Measurements from ENCODE around the gene GADD45GIP1.

The GADD45GIP1 gene

DNA sequence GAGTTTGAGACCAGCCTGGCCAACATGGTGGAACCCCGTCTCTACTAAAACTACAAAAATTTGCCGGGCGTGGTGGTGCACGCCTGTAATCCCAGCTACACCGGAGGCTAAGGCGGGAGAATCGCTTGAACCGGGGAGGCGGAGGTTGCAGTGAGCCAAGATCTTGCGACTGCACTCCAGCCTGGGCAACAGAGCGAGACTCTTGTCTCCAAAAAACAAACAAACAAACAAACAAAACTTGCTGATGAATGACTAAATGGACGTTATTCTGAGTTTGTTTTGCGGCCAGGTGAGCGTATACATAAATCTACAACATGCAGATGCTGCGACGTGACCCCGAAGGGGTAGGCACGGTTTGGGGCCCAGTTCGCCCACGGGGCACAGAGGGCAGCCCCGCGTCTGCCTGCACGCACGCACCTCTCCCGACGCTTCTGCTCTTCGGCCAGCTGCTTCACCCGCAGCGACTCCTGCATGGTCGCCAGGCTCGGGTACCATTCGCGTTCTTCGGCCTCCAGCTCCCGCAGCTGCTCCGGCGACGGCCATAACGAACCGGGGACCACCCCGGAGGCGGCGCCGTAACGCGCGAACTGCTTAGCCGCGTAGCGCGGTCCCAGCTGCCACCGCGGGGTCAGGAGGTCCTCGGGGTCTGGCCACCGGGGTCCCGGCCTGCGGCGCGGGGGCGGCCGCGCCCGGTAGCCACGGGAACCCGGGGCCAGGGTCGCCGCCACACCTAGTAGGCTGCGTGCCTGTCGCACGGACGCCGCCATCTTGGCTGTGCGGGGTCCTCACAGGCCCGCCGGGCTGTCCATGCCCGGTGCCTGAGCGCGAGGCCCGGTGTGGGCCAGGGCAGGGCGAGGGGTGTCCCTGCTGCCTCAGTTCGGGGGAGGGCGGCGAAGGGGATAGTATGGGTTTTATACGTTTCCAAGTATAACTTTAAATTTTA is at the start of gene GADD45GIP1:
Gene GADD45GIP1, minus strand, starts transcription at position 778 of the 943 bp plus-strand sequence. Its CDS starts 11 bp downstream, at position 767.
- no peak for DNase-seq (ENCODE audit: low read depth)

DNA sequence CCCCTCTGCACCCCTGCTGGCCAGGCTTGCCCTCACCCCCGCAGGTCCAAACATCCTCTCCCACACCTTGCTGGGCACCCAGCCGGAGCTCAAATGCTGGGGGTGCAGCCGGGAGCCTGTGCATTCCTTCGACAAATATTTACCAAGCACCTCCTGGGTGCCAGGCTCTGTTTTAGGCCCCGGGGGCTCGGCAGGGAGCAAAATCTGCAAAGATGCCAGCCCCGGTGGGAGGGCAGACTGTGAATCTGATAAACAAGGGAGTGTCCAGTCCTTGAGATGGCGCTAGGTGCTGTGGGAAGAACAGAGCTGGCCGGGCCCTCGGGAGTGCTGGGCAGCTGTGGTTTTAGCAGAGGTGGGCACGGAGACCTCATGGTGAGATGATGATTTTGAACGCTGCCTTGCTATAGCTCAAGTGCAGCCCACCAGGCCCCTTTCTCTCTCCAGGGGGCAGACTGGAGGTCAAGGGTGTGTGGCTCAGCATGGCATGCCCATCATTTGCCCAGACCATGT is 48.9 kb upstream of the GADD45GIP1 start:
- no peak for DNase-seq (ENCODE audit: low read depth)

DNA sequence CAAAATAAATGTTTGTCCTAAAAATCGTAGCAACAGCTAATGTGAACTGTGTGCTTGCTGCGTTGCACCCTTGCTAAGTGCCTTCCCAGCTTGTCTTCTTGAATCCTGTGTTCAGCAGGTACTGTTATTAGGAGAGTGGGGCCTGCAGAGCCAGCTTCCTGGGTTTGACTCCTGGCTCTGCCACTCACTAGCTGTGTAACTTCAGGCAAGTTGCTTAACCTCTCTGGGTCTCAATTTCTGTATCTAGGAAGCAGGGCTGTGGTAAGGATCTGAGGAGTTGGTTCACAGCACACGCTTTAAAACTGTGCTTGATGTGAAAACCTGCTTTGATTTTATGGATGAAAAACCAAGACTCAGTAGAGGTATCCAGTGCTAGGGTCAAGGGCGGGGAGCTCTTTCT is 48.2 kb upstream of the GADD45GIP1 start:
- no peak for DNase-seq (ENCODE audit: low read depth)

DNA sequence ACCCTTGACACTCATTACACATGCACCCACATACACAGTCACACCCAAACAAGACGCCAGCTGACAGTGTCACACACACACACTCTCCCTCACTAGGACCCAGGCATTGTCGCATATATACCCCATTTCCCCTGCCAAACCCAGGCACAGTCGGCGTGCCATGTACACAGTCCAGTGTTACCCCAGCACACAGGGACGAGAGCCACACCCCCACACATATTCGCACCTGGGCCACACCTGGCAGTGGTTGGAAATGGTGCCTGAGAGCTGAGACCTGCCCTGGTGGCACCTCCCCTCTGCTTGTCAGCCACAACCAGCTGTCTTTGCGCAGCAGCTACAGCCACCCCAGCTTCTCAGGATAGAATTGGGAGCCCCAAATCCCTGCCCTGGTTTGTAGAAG is 47.2 kb upstream of the GADD45GIP1 start:
- no peak for DNase-seq (ENCODE audit: low read depth)

DNA sequence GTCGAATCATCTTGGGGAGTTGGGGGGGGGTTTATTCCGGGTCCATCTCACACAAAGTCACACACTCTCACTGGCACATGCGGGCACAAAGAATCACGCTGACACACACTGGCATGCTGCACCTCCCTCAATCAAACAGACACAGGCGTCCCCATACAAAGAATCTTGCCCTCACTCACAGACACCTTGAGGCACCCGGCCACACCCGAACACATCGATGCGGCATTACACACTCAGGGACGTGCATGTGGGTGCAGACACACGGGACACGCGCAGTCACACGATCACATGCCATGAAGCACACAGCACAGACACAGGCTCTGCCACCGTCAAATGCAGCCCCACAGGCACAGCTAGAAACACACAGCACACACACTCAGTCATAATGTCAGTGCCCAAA is 46.1 kb upstream of the GADD45GIP1 start:
- no peak for DNase-seq (ENCODE audit: low read depth)

DNA sequence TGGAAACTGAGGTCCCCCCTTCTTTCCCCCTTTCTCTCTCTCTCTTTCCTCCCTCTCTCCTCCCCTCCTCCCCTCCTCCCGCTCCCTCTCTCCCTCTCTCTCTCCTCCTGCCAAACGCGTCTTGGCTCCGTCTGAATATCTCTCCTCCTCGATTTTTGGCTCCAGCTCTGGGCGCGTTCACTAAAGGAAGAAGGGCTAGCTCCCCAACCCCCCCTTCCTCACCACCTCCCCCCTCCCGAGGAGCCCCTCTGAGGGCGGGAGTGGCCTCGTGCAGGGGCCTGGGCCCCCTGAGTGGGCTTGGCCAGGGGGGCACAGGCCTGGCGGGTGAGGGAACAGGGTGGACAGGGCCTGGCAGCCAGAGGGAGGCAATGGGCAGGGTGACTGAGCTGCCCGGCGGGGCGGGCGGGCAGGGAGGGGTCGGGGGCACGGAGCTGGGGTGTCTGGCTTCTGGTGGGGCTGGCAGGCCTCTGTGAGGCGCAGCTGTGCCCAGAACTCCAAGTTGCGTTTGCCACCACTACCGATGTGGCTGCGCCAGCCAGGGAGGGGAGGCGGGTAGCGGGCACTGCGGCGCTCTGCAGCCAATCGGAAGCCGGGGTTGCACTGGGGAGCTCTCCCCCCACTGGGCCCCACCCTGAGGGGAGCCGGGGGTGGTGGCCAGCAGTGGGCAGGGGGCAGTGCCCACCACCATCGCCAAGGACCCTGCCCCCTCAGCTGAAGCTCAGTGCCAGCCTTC is 45.3 kb upstream of the GADD45GIP1 start:
- no peak for DNase-seq (ENCODE audit: low read depth)

DNA sequence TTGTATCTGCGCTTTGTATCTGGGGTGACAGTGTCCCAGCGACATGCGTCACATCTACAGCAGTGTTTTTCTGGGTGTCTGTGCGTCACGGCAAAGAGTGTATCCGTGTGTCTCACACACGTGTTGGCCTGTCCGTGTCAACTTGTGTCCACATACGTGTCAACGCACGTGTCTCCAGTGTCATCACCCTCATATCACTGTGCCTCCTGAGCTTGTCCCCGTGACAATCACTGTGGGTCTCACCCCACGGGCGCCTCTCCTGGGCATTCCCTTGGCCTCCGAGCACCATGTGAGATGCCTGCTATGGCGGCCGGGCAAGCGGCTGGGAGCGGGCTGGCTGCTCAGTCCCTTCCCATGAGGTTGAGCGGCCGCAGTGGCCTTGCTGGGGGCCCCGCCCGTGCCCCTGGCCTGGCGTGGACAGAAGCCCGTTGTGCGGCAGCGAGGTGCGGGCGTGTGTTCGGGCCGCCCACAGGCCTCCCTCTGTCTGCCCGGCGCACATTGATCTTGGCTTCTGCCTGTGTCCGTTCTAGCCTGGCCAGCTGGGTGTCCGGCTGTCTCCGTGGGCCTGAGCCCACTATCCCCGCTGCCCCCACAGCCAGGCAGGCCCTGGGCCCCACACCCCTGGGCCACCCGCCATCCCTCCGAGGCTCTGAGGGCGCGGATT is 44.6 kb upstream of the GADD45GIP1 start:
- no peak for DNase-seq (ENCODE audit: low read depth)

DNA sequence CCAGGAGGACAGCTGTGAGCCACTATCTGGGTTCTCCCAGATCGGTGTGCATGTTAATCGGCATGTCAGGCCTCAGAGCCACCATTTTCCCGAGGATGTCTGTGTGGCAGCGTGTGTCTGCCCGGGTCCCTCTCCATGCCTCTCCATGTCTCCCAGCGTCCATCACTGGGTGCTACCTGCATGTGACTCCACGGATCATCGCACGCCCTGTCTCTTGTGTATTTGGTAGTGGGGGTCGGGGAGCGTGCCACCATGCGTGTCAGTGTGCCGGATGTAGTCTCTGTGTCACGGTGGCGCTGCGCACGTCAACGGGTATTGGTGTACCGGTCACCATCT is 44.1 kb upstream of the GADD45GIP1 start:
- DNase-seq (ENCODE audit: low read depth), result no peak

DNA sequence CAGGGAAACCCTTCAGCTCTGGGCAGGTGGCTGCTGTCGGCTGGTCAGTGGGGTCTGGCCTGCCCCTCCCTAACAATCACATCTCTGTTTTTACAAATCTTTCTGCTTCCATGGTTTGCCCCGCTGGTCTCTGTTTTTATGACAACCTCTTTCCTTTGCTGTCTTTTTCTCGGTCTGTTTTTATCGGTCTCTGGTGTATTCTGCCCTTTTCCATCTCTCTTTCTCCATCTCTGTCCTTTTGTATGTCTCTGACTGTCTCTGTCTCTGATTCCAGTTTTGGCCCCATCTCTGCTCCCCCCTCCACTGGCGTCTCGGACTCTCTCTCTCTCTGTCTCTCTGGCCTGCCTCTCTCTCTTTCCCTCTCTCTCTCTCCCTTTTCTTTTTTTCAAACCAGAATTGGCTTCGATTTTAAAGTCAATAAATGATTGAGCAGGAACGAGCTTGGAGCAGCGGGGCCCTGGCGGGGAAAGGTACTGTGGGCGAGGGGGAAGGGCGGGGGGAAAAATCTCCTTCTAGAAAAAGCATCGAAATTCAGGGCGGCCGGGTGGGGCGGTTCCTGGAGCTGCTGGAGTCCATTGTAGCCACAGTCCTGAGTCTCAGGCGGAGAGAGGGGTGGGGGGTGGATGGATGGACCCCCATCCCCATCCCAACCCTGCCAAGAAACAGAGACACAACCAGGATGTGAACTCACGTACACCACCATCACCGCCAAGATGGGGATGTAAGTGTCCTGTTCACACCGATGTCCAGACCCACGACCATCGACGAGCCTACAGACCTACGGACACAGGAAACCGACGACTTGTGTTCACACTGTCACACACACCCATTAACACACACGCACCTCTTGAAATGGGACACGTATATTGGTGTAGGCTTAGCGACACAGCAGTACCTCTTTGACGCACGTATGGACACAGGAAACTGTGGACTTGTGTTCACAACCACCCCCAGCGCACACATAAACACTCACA is 41.2 kb upstream of the GADD45GIP1 start:
- no peak for DNase-seq (ENCODE audit: low read depth)

DNA sequence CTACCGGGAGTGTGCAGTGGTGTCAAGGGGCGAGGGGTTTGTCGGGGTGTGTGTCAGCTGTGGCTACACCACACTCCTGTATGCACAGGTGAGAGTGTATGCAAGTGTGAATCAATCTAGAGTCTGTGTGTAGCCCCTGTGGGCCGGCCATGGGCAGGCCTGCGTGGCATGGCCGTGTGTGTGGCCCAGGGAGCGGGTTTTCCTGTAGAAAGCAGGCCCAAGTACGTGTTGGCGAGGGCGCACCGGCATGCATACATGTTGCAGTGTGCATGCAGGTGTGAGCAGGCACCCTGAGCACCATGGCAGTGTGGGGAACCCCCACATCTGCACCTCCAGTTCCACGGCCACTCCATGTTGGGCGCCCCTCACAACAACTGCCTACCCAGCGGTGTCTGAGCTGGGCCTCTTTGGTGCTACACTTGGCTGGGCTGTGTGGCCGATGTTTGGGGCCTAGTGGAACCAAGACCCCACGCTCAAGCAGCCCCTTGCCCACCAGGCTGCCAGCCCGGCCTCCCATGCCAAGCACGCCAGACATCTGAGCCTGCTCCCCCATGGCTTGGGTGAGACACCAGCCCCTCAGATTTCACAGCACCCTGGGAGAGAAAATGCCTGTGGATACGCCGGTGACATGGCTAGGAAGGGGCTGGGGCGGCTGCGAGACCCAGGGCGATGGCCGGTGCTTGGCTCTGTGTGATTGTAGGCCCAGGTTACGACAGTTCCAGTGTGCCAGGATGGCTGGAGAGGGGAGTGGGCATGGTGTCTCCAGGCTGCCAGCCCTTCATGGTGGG is 40.4 kb upstream of the GADD45GIP1 start:
- DNase-seq (ENCODE audit: low read depth), result no peak

DNA sequence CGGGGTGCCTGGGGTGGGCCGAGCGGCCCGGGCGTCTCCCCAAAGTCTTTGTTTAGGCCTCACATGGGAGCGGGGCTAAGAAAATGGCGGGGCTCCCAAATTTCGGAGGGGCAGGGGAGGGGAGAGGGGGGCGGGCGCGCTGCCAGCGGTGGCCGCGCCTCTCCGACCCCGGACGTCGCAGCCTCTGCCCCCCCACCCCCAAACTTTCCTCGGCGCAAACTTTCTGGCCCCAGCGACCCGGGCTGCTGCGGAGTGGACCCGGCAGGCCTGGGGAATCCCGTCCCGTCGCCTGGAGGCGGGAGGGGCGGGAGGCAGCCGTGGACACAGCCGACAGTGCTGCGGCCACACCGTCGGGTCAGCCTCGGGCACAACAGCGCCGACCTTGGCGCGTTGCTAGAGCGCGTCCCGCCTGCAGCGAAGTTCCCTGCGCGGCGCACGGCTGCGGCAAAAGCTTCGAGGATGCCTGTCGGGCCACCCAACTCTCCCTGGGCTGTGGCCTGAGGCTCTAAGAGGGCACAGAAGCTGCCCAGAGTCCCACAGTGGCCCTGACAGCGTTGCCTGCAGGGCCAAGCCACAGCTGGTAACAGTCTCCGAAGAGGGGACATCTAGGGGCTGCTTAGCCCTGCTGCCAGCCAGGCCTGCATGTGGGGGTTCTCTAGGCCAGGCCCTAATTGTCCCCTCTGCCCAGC is 39.5 kb upstream of the GADD45GIP1 start:
- DNase-seq (ENCODE audit: low read depth), result no peak

DNA sequence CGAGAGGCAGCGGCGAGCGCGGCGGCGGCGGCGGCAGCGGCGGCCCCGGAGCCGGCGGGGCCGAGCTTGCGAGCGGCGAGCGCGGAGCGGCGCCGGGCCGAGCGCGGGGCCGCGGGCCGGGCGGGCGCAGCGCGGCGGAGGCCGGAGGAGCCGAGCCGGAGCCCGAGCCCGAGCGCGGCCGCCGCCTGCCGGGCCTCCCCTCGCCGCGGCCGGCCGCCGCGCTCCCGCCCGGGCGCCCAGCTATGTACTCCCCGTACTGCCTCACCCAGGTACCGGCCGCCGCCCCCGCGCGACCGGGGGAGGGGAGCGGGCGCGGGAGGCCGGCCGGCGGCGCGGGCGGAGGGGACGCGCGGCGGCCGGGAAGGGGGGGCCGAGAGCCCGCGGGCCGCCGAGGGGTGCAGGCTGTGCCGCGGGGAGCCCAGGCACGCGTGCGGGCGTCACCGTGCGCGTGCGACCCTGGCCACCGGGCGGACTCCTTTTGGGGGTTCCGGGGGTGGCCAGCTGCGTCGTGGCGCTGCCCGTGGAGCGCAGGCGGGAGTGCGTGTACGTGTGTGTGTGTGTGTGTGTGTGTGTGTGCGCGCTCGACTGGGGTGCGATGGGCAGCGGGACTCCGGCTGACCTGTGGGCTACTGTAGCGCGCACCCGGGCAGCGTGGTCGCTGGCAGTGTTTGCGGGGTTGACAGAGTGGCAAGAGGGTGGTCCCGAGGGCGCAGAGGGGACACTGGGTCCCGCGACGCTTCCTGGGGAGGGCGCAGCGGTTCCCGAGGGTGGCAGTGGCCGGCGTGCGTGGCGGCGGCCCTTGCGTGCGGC is 38.8 kb upstream of the GADD45GIP1 start:
- no peak for DNase-seq (ENCODE audit: low read depth)

DNA sequence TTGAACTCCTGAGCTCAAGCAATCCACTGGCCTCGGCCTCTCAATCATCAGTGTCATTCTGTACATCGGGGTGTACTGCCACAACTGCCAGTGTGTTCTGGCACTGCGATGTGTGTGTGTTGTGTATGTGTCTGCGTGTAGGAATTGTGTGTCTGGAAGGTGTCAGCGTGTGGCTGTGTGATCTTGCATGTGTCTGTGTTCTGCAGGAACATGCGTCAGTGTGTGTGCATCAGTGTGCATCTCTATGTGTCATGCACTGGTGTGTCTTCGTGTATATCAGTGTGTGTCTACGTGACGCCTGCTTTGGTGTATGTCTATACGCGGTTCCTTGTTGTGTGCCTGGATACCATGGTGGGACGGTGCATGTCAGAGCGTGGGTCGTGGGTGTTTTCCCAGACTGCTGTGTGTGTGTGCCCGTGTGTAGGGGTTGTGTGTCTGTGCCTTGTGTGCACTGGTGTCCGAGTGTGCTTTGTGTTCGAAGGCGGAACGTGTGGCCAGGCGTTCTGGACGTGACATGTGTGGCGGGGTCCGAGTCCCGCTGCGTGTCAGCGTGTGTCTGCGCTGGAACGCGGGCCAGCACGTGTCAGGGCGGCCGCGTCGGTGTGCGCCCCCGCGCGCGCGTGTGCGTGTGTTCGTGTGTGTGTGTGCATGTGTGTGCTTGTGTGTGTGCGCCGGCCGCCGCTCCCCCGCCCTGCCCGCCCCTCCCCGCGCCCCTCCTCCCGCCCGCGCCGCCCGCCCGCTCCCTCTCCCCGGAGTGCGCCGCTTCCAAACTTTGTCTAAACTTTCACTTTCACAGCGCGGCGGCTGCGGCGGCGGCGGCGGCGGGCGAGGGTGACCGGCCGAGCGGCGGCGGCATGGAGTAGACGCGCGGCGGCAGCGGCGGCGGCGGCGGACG is 37.9 kb upstream of the GADD45GIP1 start, which contains the start of gene NFIX:
Gene NFIX, plus strand, starts transcription at position 775 of the 895 bp plus-strand sequence. CDS start 363 bp downstream, outside the sequence.
- no peak for DNase-seq (ENCODE audit: low read depth)

DNA sequence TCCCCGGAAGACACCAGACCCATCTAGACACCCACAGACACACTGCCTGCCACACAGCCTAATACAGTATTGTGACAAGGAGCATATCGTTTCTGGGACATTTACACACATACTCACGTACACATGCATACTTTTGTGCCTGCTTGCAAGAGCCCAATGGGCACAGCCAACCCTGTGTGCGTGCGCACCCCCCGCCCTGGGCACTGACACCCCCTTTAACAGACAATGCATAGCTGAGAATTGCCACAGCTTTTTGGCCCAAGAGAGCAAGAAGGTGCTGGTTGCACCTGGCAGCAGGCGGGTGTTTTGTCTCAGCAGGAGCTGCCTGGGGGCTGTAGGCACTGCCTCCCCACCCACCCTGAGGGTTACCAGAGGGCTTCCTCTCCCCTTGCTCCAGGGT is 36.5 kb upstream of the GADD45GIP1 start:
- no peak for DNase-seq (ENCODE audit: low read depth)

DNA sequence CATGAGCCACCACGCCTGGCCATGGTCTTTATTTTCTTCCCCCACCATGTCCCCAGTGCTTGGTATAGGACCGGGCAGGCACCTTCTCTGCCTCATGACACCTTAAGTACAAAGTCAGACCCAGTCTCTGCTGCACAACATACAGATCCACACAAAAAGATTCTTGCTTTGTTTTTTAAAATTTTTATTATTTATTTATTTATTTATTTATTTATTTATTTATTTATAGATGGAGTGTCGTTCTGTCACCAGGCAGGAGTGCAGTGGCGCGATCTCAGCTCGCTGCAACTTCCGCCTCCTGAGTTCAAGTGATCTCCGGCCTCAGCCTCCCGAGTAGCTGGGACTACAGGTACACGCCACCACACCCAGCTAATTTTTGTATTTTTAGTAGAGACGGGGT is 35.7 kb upstream of the GADD45GIP1 start:
- no peak for DNase-seq (ENCODE audit: low read depth)

DNA sequence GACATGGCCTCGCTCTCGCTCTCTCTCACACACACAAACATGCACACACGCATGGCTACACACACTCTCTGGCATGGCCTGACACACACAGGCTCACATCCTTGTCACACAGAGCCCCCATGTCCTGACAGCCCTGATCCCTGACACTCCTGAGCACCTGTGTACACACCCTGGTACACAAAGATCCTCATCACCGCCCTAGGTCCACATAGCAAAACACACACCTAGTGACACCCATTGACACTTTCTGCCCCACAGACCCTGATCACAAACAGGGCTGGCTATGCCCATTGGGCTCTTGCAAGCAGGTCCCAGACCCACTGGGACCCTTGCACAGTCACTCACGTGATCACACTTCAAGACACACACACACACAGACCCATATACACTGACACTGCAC is 34.3 kb upstream of the GADD45GIP1 start:
- no peak for DNase-seq (ENCODE audit: low read depth)

DNA sequence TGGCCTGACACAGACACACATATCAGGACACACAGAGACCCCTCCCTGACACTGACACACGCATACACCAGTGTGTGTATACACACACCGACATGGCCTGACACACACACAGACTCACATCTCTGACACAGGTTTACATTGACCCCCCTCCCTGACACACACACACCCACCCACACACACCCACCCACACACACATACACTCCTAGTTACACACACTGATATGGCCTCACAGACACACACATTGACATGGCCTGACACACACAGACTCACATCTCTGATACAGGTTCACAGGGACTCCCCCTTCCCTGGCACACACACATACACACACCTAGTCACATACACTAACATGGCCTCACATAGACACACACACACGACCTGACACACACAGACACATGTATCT is 33.8 kb upstream of the GADD45GIP1 start:
- no peak for DNase-seq (ENCODE audit: low read depth)

DNA sequence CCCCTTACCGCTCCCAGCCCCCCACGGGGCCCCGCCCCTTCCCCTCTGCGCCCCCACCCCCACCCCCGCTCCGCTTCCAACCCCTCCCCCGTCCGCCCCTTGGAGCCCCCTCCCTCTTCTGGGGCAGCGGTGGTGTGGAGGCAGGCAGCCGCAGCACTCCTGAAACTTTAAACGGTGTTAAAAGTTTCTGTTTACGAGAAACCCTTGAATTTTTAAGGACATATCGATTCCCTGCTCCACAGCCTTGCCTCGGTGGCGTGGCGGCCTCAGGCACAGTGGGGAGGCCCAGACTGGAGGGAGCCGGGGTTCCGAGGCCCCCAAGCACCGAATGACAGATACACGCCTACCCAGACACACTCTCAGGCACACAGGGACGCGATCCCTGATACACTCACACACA is 33.4 kb upstream of the GADD45GIP1 start:
- no peak for DNase-seq (ENCODE audit: low read depth)
